Transverse colon (tissue), 4 donors: ENCODE measurements around the gene TMPRSS5.

ENCODE experiments used
- POLR2A ChIP-seq: fragments of 450-650 bp; IDR thresholded peaks from one replicate; pipeline ENCODE4 v1.6.1; 2016; ENCODE audit warnings: antibody characterized with exemption, mild to moderate bottlenecking, moderate library complexity
- POLR2AphosphoS5 ChIP-seq, 3 donors: sonication (generic); formaldehyde crosslinking; IDR thresholded peaks; one replicate each; pipeline ENCODE4 v1.6.1; 2016; ENCODE audit warnings: antibody characterized with exemption in 3 of 3
- TF ChIP-seq, protein P1 (sequence below), 5 experiments: fragments of 200-600 bp in 3 of 5; fragments of 450-650 bp in 2 of 5; sonication (generic) in 3 of 5; IDR thresholded peaks; 1 replicate in 2 of 5; 2 replicates in 3 of 5; pipeline ENCODE4 v1.5.1; 2016 to 2017; ENCODE audit warnings: antibody characterized with exemption in 5 of 5, inconsistent platforms in 3 of 5, mild to moderate bottlenecking in 2 of 5, moderate library complexity in 1 of 5

DNA sequence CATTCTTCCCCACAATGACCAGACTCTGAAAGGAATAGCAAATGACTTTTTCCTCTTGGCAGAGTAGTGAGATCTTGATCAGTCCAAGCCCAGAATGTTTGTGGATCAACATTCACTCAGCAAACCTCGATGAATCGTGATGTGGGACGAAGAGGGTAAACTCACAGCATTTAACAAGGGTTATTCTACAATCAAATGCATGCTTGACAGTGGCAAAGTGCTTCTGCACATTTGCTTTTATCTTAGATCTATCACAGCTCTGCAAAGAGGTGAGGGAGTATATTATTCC lies 31.8 kb downstream of the TMPRSS5 start:
- TF ChIP-seq, protein P1, sequence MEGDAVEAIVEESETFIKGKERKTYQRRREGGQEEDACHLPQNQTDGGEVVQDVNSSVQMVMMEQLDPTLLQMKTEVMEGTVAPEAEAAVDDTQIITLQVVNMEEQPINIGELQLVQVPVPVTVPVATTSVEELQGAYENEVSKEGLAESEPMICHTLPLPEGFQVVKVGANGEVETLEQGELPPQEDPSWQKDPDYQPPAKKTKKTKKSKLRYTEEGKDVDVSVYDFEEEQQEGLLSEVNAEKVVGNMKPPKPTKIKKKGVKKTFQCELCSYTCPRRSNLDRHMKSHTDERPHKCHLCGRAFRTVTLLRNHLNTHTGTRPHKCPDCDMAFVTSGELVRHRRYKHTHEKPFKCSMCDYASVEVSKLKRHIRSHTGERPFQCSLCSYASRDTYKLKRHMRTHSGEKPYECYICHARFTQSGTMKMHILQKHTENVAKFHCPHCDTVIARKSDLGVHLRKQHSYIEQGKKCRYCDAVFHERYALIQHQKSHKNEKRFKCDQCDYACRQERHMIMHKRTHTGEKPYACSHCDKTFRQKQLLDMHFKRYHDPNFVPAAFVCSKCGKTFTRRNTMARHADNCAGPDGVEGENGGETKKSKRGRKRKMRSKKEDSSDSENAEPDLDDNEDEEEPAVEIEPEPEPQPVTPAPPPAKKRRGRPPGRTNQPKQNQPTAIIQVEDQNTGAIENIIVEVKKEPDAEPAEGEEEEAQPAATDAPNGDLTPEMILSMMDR (IDR thresholded peaks at IDR 0.05) = no peak
- TF ChIP-seq POLR2AphosphoS5 (IDR thresholded peaks at IDR 0.05) = no peak
- TF ChIP-seq POLR2A = no peak
